ENCODE results near the gene PHLDA2.

DNA sequence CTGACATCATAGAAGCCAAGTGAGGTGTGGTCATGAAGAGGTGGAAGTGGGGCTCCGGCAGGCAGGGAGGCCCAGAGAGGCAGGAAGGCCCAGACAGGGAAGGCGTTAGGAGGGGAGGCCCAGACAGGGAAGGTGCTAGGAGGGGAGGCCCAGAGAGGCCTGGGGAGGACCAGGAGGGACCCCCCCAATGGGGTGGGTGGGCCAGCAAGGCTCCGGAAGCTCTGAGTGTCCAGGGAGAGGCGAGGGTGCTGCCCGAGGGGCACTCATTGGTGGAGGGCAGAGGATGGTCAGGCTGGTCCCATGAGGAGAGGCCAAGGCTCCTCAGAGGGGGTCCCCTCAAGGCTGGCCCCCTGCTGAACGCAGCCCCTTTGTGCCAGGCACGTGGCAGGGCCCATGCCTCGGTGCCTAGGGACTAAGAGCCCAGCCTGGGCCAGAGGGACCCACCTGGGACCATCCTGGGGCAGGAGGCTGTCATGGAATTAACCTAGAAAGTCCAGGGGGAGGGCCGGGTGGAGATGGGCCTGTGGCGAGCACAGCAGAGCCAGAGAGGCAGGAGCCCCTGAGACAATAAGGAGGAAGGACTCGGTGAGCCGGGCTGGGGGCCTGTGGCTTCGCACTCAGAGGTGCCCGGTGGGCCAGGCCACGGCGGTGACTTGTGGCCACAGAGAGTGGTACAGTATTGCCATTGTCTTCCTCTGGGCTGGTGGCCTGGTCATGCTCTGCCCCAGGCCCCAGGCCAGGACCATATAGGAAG is 12.2 kb downstream of the PHLDA2 start:
- TF ChIP-seq CTCF (IDR thresholded peaks at IDR 0.05) (no peak), POLR2A (IDR thresholded peaks at IDR 0.05) (no peak), EP300 (IDR thresholded peaks at IDR 0.05) (no peak)

All from suprapubic skin (tissue), 3 donors.